SU-DHL-6 (cell line): ENCODE results near the gene GFRA4.

Experiments
- H2AFZ ChIP-seq: fragments of 200-600 bp; sonication (generic); 2 replicates; pipeline ENCODE4 v1.6.1; 2014; ENCODE audit warnings: low read depth, mild to moderate bottlenecking, moderate library complexity, mixed read lengths, antibody characterized with exemption, low read length; ENCODE audit not compliant: severe bottlenecking
- H3F3A ChIP-seq: fragments of 200-600 bp; shearing (Covaris generic); 2 replicates; pipeline ENCODE4 v1.6.0; 2016; ENCODE audit warnings: antibody characterized with exemption, mild to moderate bottlenecking; ENCODE audit not compliant: insufficient read depth
- H3K27ac ChIP-seq: fragments of 200-600 bp; sonication (generic); 2 replicates; pipeline ENCODE4 v1.5.1; 2016; ENCODE audit warnings: low read depth, mild to moderate bottlenecking, low read length, moderate library complexity, mixed read lengths
- H3K27me3 ChIP-seq: fragments of 200-600 bp; sonication (generic), shearing (Covaris generic); 2 replicates; pipeline ENCODE4 v1.6.0; 2014; ENCODE audit warnings: mild to moderate bottlenecking, low read length
- H3K36me3 ChIP-seq: fragments of 200-600 bp; sonication (generic); 2 replicates; pipeline ENCODE4 v1.6.1; 2014; ENCODE audit warnings: mild to moderate bottlenecking, low read length, mixed read lengths
- H3K4me2 ChIP-seq: fragments of 300-600, 200-600 bp; shearing (Covaris generic), sonication (generic); 2 replicates; pipeline ENCODE4 v1.6.0; 2014; ENCODE audit warnings: low read length, low read depth, mild to moderate bottlenecking; ENCODE audit not compliant: poor library complexity, severe bottlenecking
- H3K4me3 ChIP-seq: fragments of 200-600 bp; sonication (generic); 2 replicates; pipeline ENCODE4 v1.5.1; 2014; ENCODE audit warnings: antibody characterized with exemption, low read length, mild to moderate bottlenecking, mixed read lengths; ENCODE audit not compliant: insufficient read depth, poor library complexity, severe bottlenecking
- H3K79me2 ChIP-seq: fragments of 200-600 bp; sonication (generic); 2 replicates; pipeline ENCODE4 v1.6.1; 2014; ENCODE audit warnings: mild to moderate bottlenecking, low read length, moderate library complexity; ENCODE audit not compliant: insufficient read depth
- H3K9ac ChIP-seq: fragments of 200-600 bp; sonication (generic); 2 replicates; pipeline ENCODE4 v1.7.0; 2014; ENCODE audit warnings: mild to moderate bottlenecking, low read length
- H3K9me2 ChIP-seq: fragments of 200-600 bp; sonication (generic); replicated peaks from 2 replicates; pipeline ENCODE4 v1.6.1; 2014; ENCODE audit warnings: low read length; ENCODE audit not compliant: insufficient read depth
- H3K9me3 ChIP-seq: fragments of 200-600 bp; sonication (generic); 2 replicates; pipeline ENCODE4 v1.6.1; 2014; ENCODE audit warnings: low read length, mixed read lengths; ENCODE audit not compliant: insufficient read depth
- H4K20me1 ChIP-seq: fragments of 200-600 bp; sonication (generic); 2 replicates; pipeline ENCODE4 v1.6.1; 2014; ENCODE audit warnings: low read depth, mild to moderate bottlenecking, antibody characterized with exemption, low read length, moderate library complexity, mixed read lengths
- CTCF ChIP-seq: fragments of 200-600 bp; sonication (generic); IDR thresholded peaks from one replicate; pipeline ENCODE4 v1.5.1; 2017; ENCODE audit warnings: antibody characterized with exemption, mild to moderate bottlenecking, low read length, moderate library complexity; ENCODE audit not compliant: insufficient read depth, poor library complexity, severe bottlenecking
- EZH2phosphoT487 ChIP-seq: fragments of 200-600 bp; sonication (generic), shearing (Covaris generic); conservative IDR thresholded peaks from 2 replicates; pipeline ENCODE4 v1.6.1; 2018; ENCODE audit warnings: mild to moderate bottlenecking, antibody characterized with exemption, low read length, moderate library complexity, mixed read lengths

The GFRA4 gene

DNA sequence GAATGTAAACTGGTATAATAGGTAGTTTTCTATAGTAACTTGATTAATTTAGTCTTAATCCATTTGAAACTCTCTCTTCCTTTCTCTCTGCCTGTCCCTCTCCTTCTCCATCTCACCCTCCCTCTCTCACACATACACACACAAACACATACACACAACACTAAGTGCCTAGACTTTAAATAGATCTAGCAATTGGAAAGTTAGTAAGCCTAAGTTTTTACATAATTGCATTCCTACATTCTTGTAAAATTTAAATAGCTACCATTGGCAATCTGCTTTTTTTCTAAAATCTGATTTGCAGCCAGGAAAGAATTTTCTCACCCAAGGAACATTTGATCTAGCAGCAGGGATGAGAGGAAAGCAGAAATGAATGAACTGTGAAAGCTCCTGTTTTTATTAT, 15.7 kb downstream of the GFRA4 start:
- Histone ChIP-seq H2AFZ (no peak overlapping the region), H3K27me3 (no peaks in the 10 kb centered on the region), H3K36me3 (no peaks in the 10 kb centered on the region), H3K79me2 (no peaks in the 10 kb centered on the region), H4K20me1 (no peaks in the 10 kb centered on the region), H3K9ac (no peak overlapping the region), H3K9me2 (no peaks in the 10 kb centered on the region), H3K4me3 (no peak overlapping the region), H3K27ac (no peak overlapping the region), H3K4me2 (no peak overlapping the region), H3K9me3 (no peaks in the 10 kb centered on the region), H3F3A (no peaks in the 10 kb centered on the region)
- no peak for TF ChIP-seq EZH2phosphoT487
- TF ChIP-seq CTCF = no peak

GRCh38 chr20:3646651-3647050, 16.5 kb downstream of the GFRA4 start:
- Histone ChIP-seq H2AFZ (no peak overlapping the region), H3K27ac (no peak overlapping the region), H3F3A (no peaks in the 10 kb centered on the region), H3K36me3 (no peaks in the 10 kb centered on the region), H3K9ac (no peak overlapping the region), H4K20me1 (no peaks in the 10 kb centered on the region), H3K4me2 (no peak overlapping the region), H3K27me3 (no peaks in the 10 kb centered on the region), H3K9me3 (no peaks in the 10 kb centered on the region), H3K79me2 (no peaks in the 10 kb centered on the region), H3K4me3 (no peak overlapping the region), H3K9me2 (no peaks in the 10 kb centered on the region)
- no peak for TF ChIP-seq EZH2phosphoT487
- TF ChIP-seq CTCF = no peak

DNA sequence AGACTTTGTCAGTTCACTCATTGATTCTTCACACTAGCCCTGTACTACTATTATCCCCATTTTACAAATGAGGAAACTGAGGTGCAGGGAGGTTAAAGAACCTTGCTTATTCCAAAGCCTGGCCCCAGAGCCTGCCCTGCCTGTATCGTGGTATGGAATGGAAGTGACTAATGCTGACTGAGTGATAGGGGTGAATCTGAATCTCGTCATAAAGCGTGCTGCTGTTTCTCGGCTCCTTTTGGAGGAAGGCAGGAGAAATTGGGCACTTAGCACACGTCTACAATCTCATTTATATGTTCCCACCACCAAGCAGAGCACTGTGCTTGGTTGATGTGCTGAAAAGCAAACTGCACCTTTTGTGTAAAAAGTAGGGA, 17.1 kb downstream of the GFRA4 start:
- Histone ChIP-seq H4K20me1 (no peaks in the 10 kb centered on the region), H3K79me2 (no peaks in the 10 kb centered on the region), H3K27me3 (no peaks in the 10 kb centered on the region), H3K9ac (no peak overlapping the region), H3K4me3 (no peak overlapping the region), H3K9me3 (no peaks in the 10 kb centered on the region), H3K9me2 (no peaks in the 10 kb centered on the region), H3K36me3 (no peaks in the 10 kb centered on the region), H2AFZ (no peak overlapping the region), H3K4me2 (no peak overlapping the region), H3F3A (no peaks in the 10 kb centered on the region), H3K27ac (no peak overlapping the region)
- TF ChIP-seq EZH2phosphoT487 = no peak

- H3K9me2 ChIP-seq = no peaks in the 10 kb centered on the region
- no peaks in the 10 kb centered on the region for H3K79me2 ChIP-seq
- no peaks in the 10 kb centered on the region for H3K9me3 ChIP-seq
- no peaks in the 10 kb centered on the region for H4K20me1 ChIP-seq
- H3F3A ChIP-seq = no peaks in the 10 kb centered on the region
- no peak overlapping the region for H3K9ac ChIP-seq
- no peak overlapping the region for H3K27ac ChIP-seq
- H3K27me3 ChIP-seq = no peaks in the 10 kb centered on the region
- no peaks in the 10 kb centered on the region for H3K36me3 ChIP-seq
- H3K4me3 ChIP-seq = no peak overlapping the region
- no peak overlapping the region for H3K4me2 ChIP-seq
- H2AFZ ChIP-seq = no peak overlapping the region
- TF ChIP-seq CTCF = no peak
- no peak for TF ChIP-seq EZH2phosphoT487
Observed at GRCh38 chr20:3645309-3646066, 17.7 kb downstream of the GFRA4 start.
